HG03469 (cell line): ENCODE data around the gene SCD5.

Source experiments
- ATAC-seq: cut with Tn5 transposase; IDR thresholded peaks from one replicate; pipeline ENCODE4 v1.9.1; 2021; ENCODE audit warnings: mild to moderate bottlenecking, moderate library complexity, moderate number of reproducible peaks; ENCODE audit not compliant: unreplicated experiment

The SCD5 gene

GRCh38 chr4:82643994-82644733 is 154.4 kb downstream of the SCD5 start:
- no peak for ATAC-seq

- no peak for ATAC-seq
Observed at GRCh38 chr4:82642331-82642730, 156.3 kb downstream of the SCD5 start.

- ATAC-seq: no peak
Observed at GRCh38 chr4:82640540-82640939, 158.1 kb downstream of the SCD5 start.

GRCh38 chr4:82639971-82640370 is 158.6 kb downstream of the SCD5 start:
- no peak for ATAC-seq

GRCh38 chr4:82638479-82638878 is 160.1 kb downstream of the SCD5 start:
- no peak for ATAC-seq

GRCh38 chr4:82630079-82630478 is 168.5 kb downstream of the SCD5 start:
- no peak for ATAC-seq

- ATAC-seq: no peak
Observed at GRCh38 chr4:82629238-82630000, 169.2 kb downstream of the SCD5 start.

GRCh38 chr4:82626251-82626868 is 172.2 kb downstream of the SCD5 start:
- ATAC-seq: no peak

- ATAC-seq: no peak
Observed at GRCh38 chr4:82624819-82625218, 173.8 kb downstream of the SCD5 start.

- no peak for ATAC-seq
Observed at GRCh38 chr4:82623121-82623683, 175.4 kb downstream of the SCD5 start.

GRCh38 chr4:82621251-82621650 is 177.3 kb downstream of the SCD5 start:
- no peak for ATAC-seq

GRCh38 chr4:82620126-82620735 is 178.4 kb downstream of the SCD5 start:
- ATAC-seq: no peak

GRCh38 chr4:82618103-82618720 is 180.4 kb downstream of the SCD5 start:
- ATAC-seq: no peak

- no peak for ATAC-seq
Observed at GRCh38 chr4:82614838-82615449, 183.7 kb downstream of the SCD5 start.

- no peak for ATAC-seq
Observed at GRCh38 chr4:82613121-82613520, 185.5 kb downstream of the SCD5 start.

- no peak for ATAC-seq
Observed at GRCh38 chr4:82611982-82612381, 186.6 kb downstream of the SCD5 start.

- ATAC-seq: no peak
Observed at GRCh38 chr4:82611527-82611926, 187.1 kb downstream of the SCD5 start.

- ATAC-seq: no peak
Observed at GRCh38 chr4:82610041-82610440, 188.6 kb downstream of the SCD5 start.

- ATAC-seq: no peak
Observed at GRCh38 chr4:82606622-82607021, 192.0 kb downstream of the SCD5 start.

GRCh38 chr4:82604522-82604921 is 194.1 kb downstream of the SCD5 start:
- no peak for ATAC-seq
